Common myeloid progenitor, CD34-positive (primary cell): Measurements from ENCODE around the gene HMGXB3.

ENCODE experiments used
- CTCF ChIA-PET: fragments of 350-600 bp; sonication (Branson Sonifier 250); formaldehyde crosslinking; loops from one replicate; lab custom pipeline; 2021; ENCODE audit warnings: antibody characterized with exemption; lab: Charles Lee
- POLR2A ChIA-PET: fragments of 350-600 bp; sonication (Branson Sonifier 250); formaldehyde crosslinking; loops from one replicate; lab custom pipeline; 2021; ENCODE audit warnings: antibody characterized with exemption; lab: Charles Lee
- DNase-seq, 3 donors: peaks; one replicate each; pipeline versions ENCODE4 v3.0.0 to v3.0.0-alpha.2; 2013
- H3K27ac ChIP-seq, 2 experiments: 1 replicate in 1 of 2; 2 replicates in 1 of 2; pipeline ENCODE4 v1.7.0; 2013; ENCODE audit warnings: inconsistent platforms in 2 of 2, low read length in 2 of 2, mild to moderate bottlenecking in 2 of 2, low read depth in 1 of 2, moderate library complexity in 1 of 2; ENCODE audit not compliant: severe bottlenecking in 2 of 2, insufficient read depth in 1 of 2, poor library complexity in 1 of 2
- H3K27me3 ChIP-seq, 5 experiments: replicated peaks in 2 of 5; 1 replicate in 3 of 5; 2 replicates in 2 of 5; pipeline versions ENCODE4 v1.6.1 to v1.7.0; 2013; ENCODE audit warnings: low read length in 4 of 5, mild to moderate bottlenecking in 2 of 5, moderate library complexity in 2 of 5, inconsistent platforms in 1 of 5; ENCODE audit not compliant: insufficient read depth in 5 of 5, control insufficient read depth in 4 of 5
- H3K36me3 ChIP-seq, 4 experiments: 1 replicate in 2 of 4; 2 replicates in 2 of 4; pipeline versions ENCODE4 v1.6.1 to v1.7.0; 2013; ENCODE audit warnings: low read length in 3 of 4, control low read depth in 1 of 4, mild to moderate bottlenecking in 1 of 4; ENCODE audit not compliant: control insufficient read depth in 4 of 4, insufficient read depth in 4 of 4
- H3K4me1 ChIP-seq, 4 experiments: 1 replicate in 3 of 4; 2 replicates in 1 of 4; pipeline versions ENCODE4 v1.6.1 to v1.7.1; 2013; ENCODE audit warnings: low read length in 3 of 4, mild to moderate bottlenecking in 3 of 4, control low read depth in 1 of 4, inconsistent platforms in 1 of 4, moderate library complexity in 1 of 4; ENCODE audit not compliant: control insufficient read depth in 4 of 4, insufficient read depth in 4 of 4; ENCODE audit errors: control extremely low read depth in 1 of 4
- H3K4me3 ChIP-seq, 7 experiments: 1 replicate in 4 of 7; 2 replicates in 3 of 7; pipeline versions ENCODE4 v1.5.1 to v1.7.0; 2013; ENCODE audit warnings: mild to moderate bottlenecking in 7 of 7, low read length in 6 of 7, moderate library complexity in 6 of 7, inconsistent platforms in 2 of 7, low read depth in 2 of 7, control low read depth in 1 of 7; ENCODE audit not compliant: insufficient read depth in 4 of 7, control insufficient read depth in 1 of 7; ENCODE audit errors: extremely low read depth in 1 of 7
- H3K9me3 ChIP-seq, 5 experiments: 1 replicate in 4 of 5; 2 replicates in 1 of 5; pipeline versions ENCODE4 v1.6.1 to v1.7.1; 2013; ENCODE audit warnings: low read length in 4 of 5, mild to moderate bottlenecking in 2 of 5, inconsistent platforms in 1 of 5, low read depth in 1 of 5, moderate library complexity in 1 of 5; ENCODE audit not compliant: control insufficient read depth in 4 of 5, insufficient read depth in 2 of 5; ENCODE audit errors: control extremely low read depth in 1 of 5
- WGBS: methylation state at CpG from one replicate; pipeline ENCODE4 v1.1.5; 2013; ENCODE audit not compliant: insufficient coverage; 5-methylcytosine and 5-hydroxymethylcytosine counted together

Gene HMGXB3

GRCh38 chr5:150053713-150054392, 53.3 kb downstream of the HMGXB3 start:
- Histone ChIP-seq H3K27ac (peak overlapping the region in 1 of 2 experiments; percentile 26), H3K36me3 (peaks cover 16 to 76% (median 45%) of the 10 kb centered on the region in 4 experiments), H3K4me3 (no peak overlapping the region), H3K9me3 (no peaks in the 10 kb centered on the region), H3K4me1 (peaks cover 0 to 58% (median 37%) of the 10 kb centered on the region in 4 experiments), H3K27me3 (no peaks in the 10 kb centered on the region)
- WGBS, result 92% methylated on average over 4 of the region's 14 CpGs
- no peak for DNase-seq
- ChIA-PET POLR2A (no interaction called here), CTCF (interaction anchor here (1.0 to 3.5 kb wide), 9 partner anchors 10 to 65 kb away, joined by 3 to 22 read pairs (median 4); no protein-coding TSS in a partner anchor)

- POLR2A ChIA-PET, result interaction anchor here (0.6 kb wide), 2 partner anchors 8 to 186 kb away, joined by 3 to 4 read pairs; no protein-coding TSS in a partner anchor
These were observed 54.0 kb downstream of the HMGXB3 start for GRCh38 chr5:150054569-150054968.

GRCh38 chr5:150055326-150056074, 55.0 kb downstream of the HMGXB3 start:
- Histone ChIP-seq H3K9me3 (no peaks in the 10 kb centered on the region), H3K27ac (no peak overlapping the region), H3K36me3 (peaks cover 14 to 59% (median 30%) of the 10 kb centered on the region in 4 experiments), H3K4me3 (no peak overlapping the region), H3K27me3 (no peaks in the 10 kb centered on the region), H3K4me1 (peaks cover 0 to 58% (median 37%) of the 10 kb centered on the region in 4 experiments)
- 73% methylated on average over 11 of the region's 14 CpGs for WGBS
- CTCF ChIA-PET, result interaction anchor here (0.7 to 3.5 kb wide), 10 partner anchors 8 to 161 kb away, joined by 3 to 22 read pairs (median 4); no protein-coding TSS in a partner anchor
- DNase-seq, result peak; percentile 31 to 84 (median 71)
- POLR2A ChIA-PET, result interaction anchor here (0.6 kb wide), 2 partner anchors 7 to 187 kb away, joined by 3 to 4 read pairs; no protein-coding TSS in a partner anchor

More at GRCh38 chr5:150054569-150054968, 54.0 kb downstream of the HMGXB3 start:
- 90% methylated on average over 1 of the region's 2 CpGs for WGBS
- DNase-seq, result no peak
- no peaks in the 10 kb centered on the region for H3K9me3 ChIP-seq
- CTCF ChIA-PET, result interaction anchor here (0.7 to 3.5 kb wide), 8 partner anchors 9 to 64 kb away, joined by 3 to 22 read pairs (median 4); no protein-coding TSS in a partner anchor
- no peak overlapping the region for H3K4me3 ChIP-seq
- H3K36me3 ChIP-seq, result peaks cover 14 to 68% (median 38%) of the 10 kb centered on the region in 4 experiments
- H3K4me1 ChIP-seq, result peaks cover 0 to 64% (median 37%) of the 10 kb centered on the region in 4 experiments
- no peaks in the 10 kb centered on the region for H3K27me3 ChIP-seq
- no peak overlapping the region for H3K27ac ChIP-seq

GRCh38 chr5:150056075-150056443, 55.5 kb downstream of the HMGXB3 start:
- POLR2A ChIA-PET, result no interaction called here
- DNase-seq, result no peak
- Histone ChIP-seq H3K27me3 (no peaks in the 10 kb centered on the region), H3K4me3 (no peak overlapping the region), H3K9me3 (no peaks in the 10 kb centered on the region), H3K36me3 (peaks cover 14 to 54% (median 24%) of the 10 kb centered on the region in 4 experiments), H3K4me1 (peaks cover 0 to 52% (median 34%) of the 10 kb centered on the region in 4 experiments), H3K27ac (no peak overlapping the region)
- CTCF ChIA-PET, result interaction anchor here (0.7 to 3.5 kb wide), 8 partner anchors 8 to 161 kb away, joined by 3 to 22 read pairs (median 4); no protein-coding TSS in a partner anchor
- 98% methylated on average over 9 of the region's 9 CpGs for WGBS

GRCh38 chr5:150057052-150057451, 56.5 kb downstream of the HMGXB3 start:
- no peak overlapping the region for H3K4me3 ChIP-seq
- no peaks in the 10 kb centered on the region for H3K9me3 ChIP-seq
- peaks cover 5 to 44% (median 18%) of the 10 kb centered on the region in 4 experiments for H3K36me3 ChIP-seq
- ChIA-PET POLR2A (no interaction called here), CTCF (interaction anchor here (1.1 to 3.1 kb wide), 5 partner anchors 8 to 62 kb away, joined by 3 to 11 read pairs (median 7); no protein-coding TSS in a partner anchor)
- no peak overlapping the region for H3K27ac ChIP-seq
- peaks cover 0 to 46% (median 31%) of the 10 kb centered on the region in 4 experiments for H3K4me1 ChIP-seq
- no peak for DNase-seq
- no peaks in the 10 kb centered on the region for H3K27me3 ChIP-seq
- 100% methylated on average over 2 of the region's 8 CpGs for WGBS

GRCh38 chr5:150057511-150057910, 57.0 kb downstream of the HMGXB3 start:
- Histone ChIP-seq H3K4me3 (no peak overlapping the region), H3K9me3 (no peaks in the 10 kb centered on the region), H3K4me1 (peaks cover 0 to 45% (median 31%) of the 10 kb centered on the region in 4 experiments), H3K36me3 (peaks cover 2 to 39% (median 16%) of the 10 kb centered on the region in 4 experiments), H3K27ac (no peak overlapping the region), H3K27me3 (no peaks in the 10 kb centered on the region)
- no peak for DNase-seq
- WGBS, result 75% methylated on average over 2 of the region's 2 CpGs
- ChIA-PET POLR2A (no interaction called here), CTCF (interaction anchor here (1.1 to 3.1 kb wide), 4 partner anchors 8 to 61 kb away, joined by 3 to 11 read pairs (median 8); no protein-coding TSS in a partner anchor)
